Body of pancreas (tissue), 4 donors: ENCODE data around the gene SFT2D2. TPM values are rescaled to one million over a fixed set of nuclear protein-coding genes. Genes with fewer than 3 reads are reported as not detected.

Experiments used
- ATAC-seq: fragments of 150-250 bp; one replicate; pipeline ENCODE4 v1.9.1; 2016
- DNase-seq, 4 donors: peaks; one replicate each; pipeline ENCODE4 v3.0.0-alpha.2; 2019
- H3K27ac ChIP-seq, 4 donors: fragments of 200-600 bp; sonication (generic); 1 replicate in 3 of 4; 2 replicates in 1 of 4; pipeline versions ENCODE4 v1.5.1 to v1.6.1; 2016 to 2019; ENCODE audit warnings: mild to moderate bottlenecking in 1 of 4, mixed read lengths in 1 of 4, moderate library complexity in 1 of 4
- H3K27me3 ChIP-seq, 2 donors: fragments of 200-600 bp; sonication (generic); one replicate each; pipeline ENCODE4 v1.6.0; 2016; ENCODE audit warnings: mild to moderate bottlenecking in 1 of 2
- H3K36me3 ChIP-seq, 2 donors: fragments of 200-600 bp; sonication (generic); replicated peaks in 1 of 2; 2 replicates each; pipeline ENCODE4 v1.5.1; 2016; ENCODE audit warnings: low read depth in 2 of 2; ENCODE audit not compliant: insufficient read depth in 1 of 2
- H3K4me1 ChIP-seq: fragments of 200-600 bp; sonication (generic); one replicate; pipeline ENCODE4 v1.6.0; 2016
- H3K4me3 ChIP-seq, 2 donors: fragments of 200-600 bp; sonication (generic); 1 replicate in 1 of 2; 2 replicates in 1 of 2; pipeline ENCODE4 v1.5.1; 2016 to 2019
- H3K9me3 ChIP-seq, 3 donors: fragments of 200-600 bp; sonication (generic); 1 replicate in 2 of 3; 2 replicates in 1 of 3; pipeline ENCODE4 v1.5.1; 2016
- POLR2A ChIP-seq, 3 donors: fragments of 450-650 bp; IDR thresholded peaks; one replicate each; pipeline ENCODE4 v1.6.1; 2016; ENCODE audit warnings: antibody characterized with exemption in 3 of 3, mild to moderate bottlenecking in 2 of 3
- WGBS, 2 donors: methylation state at CpG; one replicate each; pipeline ENCODE4 v1.1.5; 2017; 5-methylcytosine and 5-hydroxymethylcytosine counted together
- intact Hi-C: fragments of 100-400 bp; cut with DNase I; formaldehyde crosslinking; loops from one replicate; pipeline ENCODE4 v1.15.1; 2023
- total RNA-seq, 2 donors: library from RNA; depleted of rRNA; stranded (reverse); fragments of >200 nt; gene quantifications; one replicate each; pipeline ENCODE4 v1.1.0, GENCODE V29; 2016
- TF ChIP-seq, protein P1 (sequence below), 7 experiments: fragments of 450-650 bp in 4 of 7; fragments of 200-600 bp in 3 of 7; sonication (generic) in 3 of 7; IDR thresholded peaks; one replicate each; pipeline ENCODE4 v1.5.1; 2016 to 2019; ENCODE audit warnings: antibody characterized with exemption in 7 of 7

The SFT2D2 gene
- total RNA-seq, 2 donors from 2014 or later = 13.8 to 19.5 TPM

DNA sequence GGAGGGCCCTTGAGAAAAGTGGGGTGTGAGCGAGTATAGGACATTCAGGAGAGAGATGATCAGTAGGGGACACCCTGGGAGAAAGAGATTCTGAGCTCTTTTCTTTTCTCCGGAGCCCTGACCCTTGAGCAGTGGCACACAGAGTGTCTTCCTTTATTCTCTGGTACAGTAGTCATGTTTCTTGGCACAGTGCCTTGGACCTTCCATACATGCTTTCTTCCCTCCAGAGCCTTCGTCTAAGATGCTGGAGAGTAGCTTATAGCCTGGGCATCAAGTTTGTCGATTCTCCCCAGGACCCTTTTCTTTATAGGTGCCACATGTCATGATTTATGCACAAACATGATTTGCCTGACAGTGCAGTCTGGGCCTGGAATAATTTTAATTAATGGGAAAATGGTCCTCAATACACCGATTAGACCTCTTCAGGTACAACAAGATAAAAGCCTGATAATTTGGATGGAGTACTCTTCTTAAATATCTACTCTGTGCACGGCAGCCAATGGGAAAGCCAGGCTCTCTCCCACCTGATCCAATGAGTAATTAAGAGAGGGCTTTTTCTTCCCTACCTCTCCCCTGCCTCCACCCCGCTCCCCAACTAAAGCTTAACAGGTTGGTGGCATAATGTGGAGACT, 54.6 kb downstream of the SFT2D2 start, which contains the start of gene TBX19:
TBX19 (plus strand) TSS at position 582 of the 632 bp plus-strand sequence. CDS start 214 bp downstream, outside the sequence.
- no peak within 1 kb of the TSS for H3K27ac ChIP-seq
- peaks cover 8% of the 10 kb centered on the region for H3K4me1 ChIP-seq
- H3K4me3 ChIP-seq = no peak within 1 kb of the TSS
- no peak for TF ChIP-seq POLR2A (IDR thresholded peaks at IDR 0.05)
- DNase-seq = no peak
- peaks cover 0 to 3% (median 0%) of the 10 kb centered on the region in 3 donors for H3K9me3 ChIP-seq
- no peak for ATAC-seq
- intact Hi-C loops = no loop called here
- WGBS, 2 donors = 88 to 92% methylated on average over 7 of the region's 7 CpGs
- no peaks in the 10 kb centered on the region for H3K36me3 ChIP-seq
- no peaks in the 10 kb centered on the region for H3K27me3 ChIP-seq

DNA sequence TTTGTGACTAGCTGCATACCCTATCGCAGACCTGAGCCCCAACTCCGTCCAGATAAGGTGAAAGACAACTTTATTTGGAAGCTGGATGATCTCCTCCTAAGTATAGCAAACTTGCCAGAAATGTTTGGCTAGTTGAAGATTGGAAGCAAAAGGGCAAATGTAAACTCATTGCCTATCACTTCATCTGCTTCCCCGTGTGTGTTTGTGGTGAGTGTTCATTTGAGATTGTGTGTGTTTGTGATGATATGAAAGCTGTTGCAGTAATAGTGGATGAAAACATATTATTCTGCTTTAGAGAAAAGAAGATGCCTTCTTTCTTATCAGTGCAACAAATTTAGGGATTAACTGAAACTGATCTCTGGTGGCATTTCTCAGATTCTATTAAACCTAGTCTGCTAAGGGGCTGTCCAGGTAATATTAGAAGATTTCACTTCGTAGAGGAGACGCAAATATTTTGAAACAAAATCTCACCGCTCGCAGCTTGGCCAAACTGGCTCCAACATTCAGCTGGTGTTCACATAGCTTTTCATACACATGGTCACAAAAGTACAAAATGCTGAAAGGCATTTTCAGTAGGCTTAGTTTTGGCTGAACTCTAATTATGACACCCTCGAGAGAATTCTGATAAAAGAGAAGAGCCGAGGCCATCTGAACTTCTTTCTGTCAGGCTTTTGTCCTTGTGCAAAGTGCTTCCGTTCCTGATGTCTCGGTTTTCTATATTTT, 56.0 kb downstream of the SFT2D2 start:
- H3K4me1 ChIP-seq = peaks cover 21% of the 10 kb centered on the region
- H3K36me3 ChIP-seq = no peaks in the 10 kb centered on the region
- ATAC-seq (no peak), DNase-seq (no peak)
- H3K27ac ChIP-seq = no peak overlapping the region
- peaks cover 0 to 3% (median 0%) of the 10 kb centered on the region in 3 donors for H3K9me3 ChIP-seq
- WGBS, 2 donors = 84 to 88% methylated on average over 11 of the region's 11 CpGs
- intact Hi-C loops = no loop called here
- TF ChIP-seq, protein P1, sequence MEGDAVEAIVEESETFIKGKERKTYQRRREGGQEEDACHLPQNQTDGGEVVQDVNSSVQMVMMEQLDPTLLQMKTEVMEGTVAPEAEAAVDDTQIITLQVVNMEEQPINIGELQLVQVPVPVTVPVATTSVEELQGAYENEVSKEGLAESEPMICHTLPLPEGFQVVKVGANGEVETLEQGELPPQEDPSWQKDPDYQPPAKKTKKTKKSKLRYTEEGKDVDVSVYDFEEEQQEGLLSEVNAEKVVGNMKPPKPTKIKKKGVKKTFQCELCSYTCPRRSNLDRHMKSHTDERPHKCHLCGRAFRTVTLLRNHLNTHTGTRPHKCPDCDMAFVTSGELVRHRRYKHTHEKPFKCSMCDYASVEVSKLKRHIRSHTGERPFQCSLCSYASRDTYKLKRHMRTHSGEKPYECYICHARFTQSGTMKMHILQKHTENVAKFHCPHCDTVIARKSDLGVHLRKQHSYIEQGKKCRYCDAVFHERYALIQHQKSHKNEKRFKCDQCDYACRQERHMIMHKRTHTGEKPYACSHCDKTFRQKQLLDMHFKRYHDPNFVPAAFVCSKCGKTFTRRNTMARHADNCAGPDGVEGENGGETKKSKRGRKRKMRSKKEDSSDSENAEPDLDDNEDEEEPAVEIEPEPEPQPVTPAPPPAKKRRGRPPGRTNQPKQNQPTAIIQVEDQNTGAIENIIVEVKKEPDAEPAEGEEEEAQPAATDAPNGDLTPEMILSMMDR (IDR thresholded peaks at IDR 0.05) = no peak
- no peak for TF ChIP-seq POLR2A (IDR thresholded peaks at IDR 0.05)
- no peaks in the 10 kb centered on the region for H3K27me3 ChIP-seq
- H3K4me3 ChIP-seq = no peak overlapping the region

DNA sequence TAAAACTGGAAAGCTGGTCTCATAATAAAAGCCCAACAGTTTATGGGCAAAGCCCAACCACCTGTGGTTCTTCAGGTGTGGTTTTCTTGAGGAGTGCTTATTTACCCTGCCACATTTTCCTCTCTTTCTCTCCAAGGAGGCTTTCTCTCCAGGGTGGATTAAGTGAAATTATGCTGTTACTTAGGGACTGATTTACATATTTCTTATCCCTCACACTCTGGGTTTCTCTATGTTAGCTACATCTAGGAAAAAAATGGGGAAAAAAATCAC, 59.7 kb downstream of the SFT2D2 start:
- H3K4me1 ChIP-seq = peaks cover 23% of the 10 kb centered on the region
- intact Hi-C loops = no loop called here
- peak overlapping the region in 3 of 4 donors; percentile 45 to 58 (median 51) for H3K27ac ChIP-seq
- no peak overlapping the region for H3K4me3 ChIP-seq
- TF ChIP-seq POLR2A (IDR thresholded peaks at IDR 0.05) = no peak
- TF ChIP-seq, protein P1 (IDR thresholded peaks at IDR 0.05) = no peak
- no peaks in the 10 kb centered on the region for H3K9me3 ChIP-seq
- no peaks in the 10 kb centered on the region for H3K36me3 ChIP-seq
- H3K27me3 ChIP-seq = no peaks in the 10 kb centered on the region
- ATAC-seq (peak; percentile 84), DNase-seq (peak in 3 of 4 donors; percentile 29 to 43 (median 40))

DNA sequence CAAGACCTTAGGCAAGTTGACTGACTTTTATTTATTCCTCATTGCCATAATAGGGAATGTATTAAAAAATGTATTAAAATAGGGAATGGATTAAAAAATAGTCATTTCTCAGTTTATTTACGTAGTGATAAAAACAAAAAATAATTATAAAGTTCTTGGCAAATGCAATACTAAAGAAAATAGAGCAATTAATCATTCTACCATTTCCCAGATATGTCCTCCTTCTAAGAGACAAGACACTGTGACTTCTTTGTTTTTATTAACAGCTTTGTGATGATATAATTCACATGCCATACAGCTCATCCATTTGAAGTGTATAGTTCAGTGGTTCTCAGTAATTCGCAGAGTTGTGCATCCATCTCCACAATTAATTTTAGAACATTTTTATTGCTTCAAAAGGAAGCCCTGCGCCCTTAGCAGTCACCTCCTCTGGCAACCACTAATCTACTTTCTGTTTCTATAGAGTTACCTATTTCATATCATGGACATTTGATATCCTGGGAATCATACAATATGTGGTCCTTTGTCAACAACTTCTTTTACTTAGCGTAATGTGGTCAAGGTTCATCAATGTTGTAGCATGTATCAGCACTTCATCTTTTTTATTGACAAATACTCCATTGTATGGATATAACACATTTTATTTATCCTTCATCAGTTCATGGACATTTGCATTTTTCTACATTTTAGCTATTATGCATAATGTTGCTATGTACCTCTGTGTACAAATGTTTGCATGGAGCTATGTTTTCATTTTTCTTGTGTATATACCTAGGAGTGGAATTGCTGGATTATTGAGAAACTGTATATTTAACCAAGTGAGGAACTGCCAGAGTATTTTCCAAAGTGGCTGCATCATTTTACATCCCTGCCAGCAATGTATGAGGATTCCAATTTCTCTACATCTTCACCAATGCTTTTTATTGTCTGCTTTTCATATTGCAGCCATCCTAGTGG, 60.4 kb downstream of the SFT2D2 start:
- H3K27me3 ChIP-seq = no peaks in the 10 kb centered on the region
- ATAC-seq (no peak), DNase-seq (no peak)
- H3K4me1 ChIP-seq = peaks cover 23% of the 10 kb centered on the region
- no peaks in the 10 kb centered on the region for H3K9me3 ChIP-seq
- no peak overlapping the region for H3K4me3 ChIP-seq
- TF ChIP-seq, protein P1 (IDR thresholded peaks at IDR 0.05) = no peak
- TF ChIP-seq POLR2A (IDR thresholded peaks at IDR 0.05) = no peak
- WGBS, 2 donors = 52 to 58% methylated on average over 4 of the region's 4 CpGs
- no peaks in the 10 kb centered on the region for H3K36me3 ChIP-seq
- intact Hi-C loops = no loop called here
- H3K27ac ChIP-seq = peak overlapping the region in 3 of 4 donors; percentile 45 to 58 (median 51)

DNA sequence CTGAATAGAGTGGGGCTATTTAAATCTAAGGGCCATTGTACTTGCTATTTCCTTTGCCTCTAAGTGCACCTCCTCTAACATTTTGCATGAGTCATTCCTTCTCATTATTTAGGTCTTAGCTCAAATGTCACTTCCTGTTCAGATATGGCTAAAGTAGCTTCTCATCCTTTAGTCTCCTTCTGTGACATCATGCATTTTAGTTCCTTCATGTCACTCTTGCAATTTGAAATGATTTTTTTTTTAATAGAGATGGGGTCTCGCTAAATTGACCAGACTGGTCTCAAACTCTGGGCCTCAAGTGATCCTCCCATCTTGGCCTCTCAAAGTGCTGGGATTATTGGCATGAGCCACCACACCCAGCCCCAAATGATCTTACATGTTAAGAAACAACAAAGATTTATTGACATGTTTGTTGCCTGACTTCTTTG, 61.4 kb downstream of the SFT2D2 start:
- Histone ChIP-seq H3K4me1 (peaks cover 23% of the 10 kb centered on the region), H3K9me3 (no peaks in the 10 kb centered on the region), H3K27me3 (no peaks in the 10 kb centered on the region), H3K4me3 (no peak overlapping the region), H3K27ac (no peak overlapping the region), H3K36me3 (no peaks in the 10 kb centered on the region)
- ATAC-seq (no peak), DNase-seq (no peak)
- TF ChIP-seq POLR2A (IDR thresholded peaks at IDR 0.05) = no peak
- TF ChIP-seq, protein P1 (IDR thresholded peaks at IDR 0.05) = no peak
- intact Hi-C loops = no loop called here
- 93 to 100% methylated on average over 1 of the region's 1 CpG for WGBS, 2 donors
